Sigmoid colon (tissue), 4 donors: ENCODE measurements around the gene DPRX.

ENCODE experiments used
- CTCF ChIP-seq, 4 experiments: fragments of 450-650 bp in 3 of 4; fragments of 200-600 bp in 1 of 4; IDR thresholded peaks; one replicate each; pipeline ENCODE4 v1.5.1; 2016 to 2019; ENCODE audit warnings: antibody characterized with exemption in 4 of 4, mild to moderate bottlenecking in 3 of 4, moderate library complexity in 2 of 4
- POLR2A ChIP-seq, 2 donors: fragments of 450-650 bp; IDR thresholded peaks; one replicate each; pipeline ENCODE4 v1.6.1; 2016; ENCODE audit warnings: antibody characterized with exemption in 2 of 2, mild to moderate bottlenecking in 2 of 2, moderate library complexity in 2 of 2
- POLR2AphosphoS5 ChIP-seq, 4 donors: sonication (generic); formaldehyde crosslinking; IDR thresholded peaks; one replicate each; pipeline ENCODE4 v1.6.1; 2017; ENCODE audit warnings: antibody characterized with exemption in 4 of 4

GRCh38 chr19:53626976-53627375 lies 4.8 kb upstream of the DPRX start:
- no peak for TF ChIP-seq CTCF (IDR thresholded peaks at IDR 0.05)
- TF ChIP-seq POLR2AphosphoS5 (IDR thresholded peaks at IDR 0.05): no peak
- no peak for TF ChIP-seq POLR2A (IDR thresholded peaks at IDR 0.05)
